HG02981 (cell line): Measurements from ENCODE around the gene AJM1.
A peak's percentile ranks its signal among the peaks of the same experiment; 100 is the strongest.

ENCODE experiments used
- ATAC-seq: cut with Tn5 transposase; IDR thresholded peaks from one replicate; pipeline ENCODE4 v1.9.1; 2021; ENCODE audit warnings: mild to moderate bottlenecking, moderate library complexity; ENCODE audit not compliant: unreplicated experiment

The AJM1 gene

DNA sequence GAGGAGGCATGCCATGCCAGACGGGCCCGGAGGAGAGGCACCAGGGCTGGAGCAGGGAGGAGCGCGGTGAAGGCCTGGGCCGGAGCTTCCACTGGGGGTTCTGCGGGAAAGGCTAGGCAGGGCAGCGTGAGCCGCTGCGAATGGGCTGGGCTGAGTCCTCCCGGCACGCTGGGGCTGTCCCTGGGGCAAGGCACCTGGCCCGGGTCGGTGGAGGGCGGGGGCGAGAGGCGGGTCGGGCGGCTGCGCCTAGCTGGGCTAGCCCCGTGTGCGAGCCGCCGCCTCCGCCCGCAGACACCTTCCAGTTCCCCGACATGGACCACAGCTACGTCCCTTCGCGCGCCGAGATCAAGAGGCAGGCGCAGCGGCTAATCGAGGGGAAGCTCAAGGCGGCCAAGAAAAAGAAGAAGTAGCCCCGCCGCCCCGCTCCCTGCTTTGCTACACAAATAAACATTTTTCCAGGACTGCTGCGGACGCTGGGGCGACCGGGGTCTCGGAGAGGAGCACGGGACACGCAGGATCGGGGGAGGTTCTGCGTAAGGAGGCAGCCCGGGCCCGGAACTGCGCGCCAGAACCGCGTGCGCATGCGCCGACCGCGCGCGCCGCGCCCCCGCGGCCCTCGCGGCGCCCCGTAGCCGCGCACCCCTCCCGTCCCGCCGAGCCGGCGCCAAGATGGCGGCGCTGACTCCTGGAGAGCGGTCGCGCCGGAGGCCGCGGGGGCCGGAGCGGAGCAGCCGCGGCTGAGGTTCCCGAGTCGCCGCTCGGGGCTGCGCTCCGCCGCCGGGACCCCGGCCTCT is 34.8 kb upstream of the AJM1 start, which contains the start of gene RABL6:
Gene RABL6, plus strand, starts transcription at position 668 of the 794 bp plus-strand sequence. CDS start 249 bp downstream, outside the sequence.
- peak; percentile 62 for ATAC-seq

DNA sequence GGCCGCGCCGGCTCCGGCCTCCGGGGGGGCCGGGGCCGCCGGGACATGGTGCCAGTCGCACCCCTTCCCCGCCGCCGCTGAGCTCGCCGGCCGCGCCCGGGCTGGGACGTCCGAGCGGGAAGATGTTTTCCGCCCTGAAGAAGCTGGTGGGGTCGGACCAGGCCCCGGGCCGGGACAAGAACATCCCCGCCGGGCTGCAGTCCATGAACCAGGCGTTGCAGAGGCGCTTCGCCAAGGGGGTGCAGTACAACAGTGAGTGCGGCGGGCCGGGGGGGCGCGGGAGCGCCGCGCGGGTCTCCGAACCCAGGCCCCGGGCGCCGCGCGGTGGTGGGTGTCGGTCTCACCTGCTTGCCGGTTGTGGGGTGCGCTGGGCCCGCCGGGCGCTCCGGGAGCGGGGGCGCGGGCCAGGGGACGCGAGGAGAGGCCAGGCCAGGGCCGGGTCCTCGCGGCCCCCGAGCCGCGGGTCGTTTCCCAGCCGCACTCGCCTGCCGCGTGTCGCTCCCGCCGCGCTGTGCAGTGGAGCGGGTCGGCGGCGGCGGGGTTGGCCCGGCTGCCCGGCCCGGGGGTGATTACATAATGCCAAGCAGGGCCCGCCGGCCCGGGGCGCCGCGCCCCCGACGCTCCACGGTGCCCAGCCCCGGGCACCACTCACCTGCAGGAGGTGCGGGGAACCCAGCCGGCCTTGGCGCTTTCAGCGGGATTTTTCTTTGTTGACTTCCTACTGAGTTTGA is 34.0 kb upstream of the AJM1 start:
- peak; percentile 30 for ATAC-seq

DNA sequence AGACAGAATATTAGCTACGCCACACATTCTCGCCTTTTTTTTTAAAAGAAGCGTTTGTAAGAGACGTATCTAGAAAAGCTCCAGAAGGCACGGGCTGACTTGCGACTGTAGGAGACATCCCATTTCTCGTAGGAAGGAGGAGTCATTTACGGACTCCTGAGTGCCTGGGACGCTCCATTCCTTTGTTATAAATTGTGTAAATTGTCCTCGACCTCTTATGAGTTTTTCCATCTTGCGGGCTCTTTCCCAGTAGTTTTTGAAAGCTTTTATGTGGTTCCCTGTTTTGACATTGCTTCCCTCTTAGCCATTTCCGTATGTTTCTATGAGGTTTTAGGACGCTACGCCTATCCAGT is 33.5 kb upstream of the AJM1 start:
- no peak for ATAC-seq

DNA sequence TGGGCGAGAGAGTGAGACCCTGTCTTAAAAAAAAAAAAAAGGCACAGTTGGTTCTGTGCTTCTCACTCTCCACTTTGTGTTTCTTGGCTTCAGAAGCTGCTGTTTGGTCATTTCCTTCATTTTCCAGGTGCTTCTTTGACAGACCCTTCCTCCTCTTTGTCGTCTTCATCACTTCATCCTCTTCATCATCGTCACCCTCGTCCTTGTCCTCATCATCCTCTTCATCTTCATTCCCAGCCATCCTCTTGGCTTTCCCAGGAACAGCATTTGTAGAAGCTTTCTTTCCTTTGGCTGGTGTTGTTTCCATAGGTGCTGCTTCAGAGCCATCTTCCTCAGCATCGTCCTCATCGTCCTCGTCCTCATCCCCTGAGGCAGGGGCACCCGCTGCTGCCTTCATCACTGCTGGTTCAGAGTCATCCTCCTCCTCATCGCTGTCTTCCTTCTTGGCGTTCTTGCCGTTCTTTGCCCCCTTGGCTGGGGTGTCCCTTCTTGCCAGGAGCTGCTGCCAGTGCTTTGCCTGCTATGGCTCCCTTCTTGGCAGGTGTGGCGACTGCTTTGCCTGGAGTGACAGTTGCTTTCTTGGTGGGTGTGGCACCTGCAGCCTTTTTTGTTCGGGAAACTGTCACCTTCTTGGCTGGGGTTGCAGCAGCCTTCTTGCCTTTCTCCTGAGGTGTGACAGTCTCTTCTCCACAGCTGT is 27.4 kb upstream of the AJM1 start:
- ATAC-seq: no peak

DNA sequence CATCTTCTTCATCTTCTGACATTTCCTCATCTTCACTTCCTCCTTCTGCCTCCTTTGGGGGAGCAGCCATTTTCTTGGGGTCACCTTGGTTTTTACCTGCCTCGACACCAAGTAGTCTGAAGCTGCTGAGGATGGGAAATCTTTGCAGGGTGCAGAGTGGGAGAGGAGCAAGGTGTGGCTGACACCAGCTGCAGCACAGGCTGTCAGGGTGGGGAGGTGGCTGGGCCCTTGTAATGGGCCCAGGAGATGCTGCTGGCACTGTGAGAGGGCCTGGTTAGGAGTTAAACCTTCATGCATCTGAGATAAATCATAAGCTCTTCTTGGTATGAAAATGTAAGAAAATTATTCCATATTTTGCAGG is 26.9 kb upstream of the AJM1 start:
- ATAC-seq: no peak

DNA sequence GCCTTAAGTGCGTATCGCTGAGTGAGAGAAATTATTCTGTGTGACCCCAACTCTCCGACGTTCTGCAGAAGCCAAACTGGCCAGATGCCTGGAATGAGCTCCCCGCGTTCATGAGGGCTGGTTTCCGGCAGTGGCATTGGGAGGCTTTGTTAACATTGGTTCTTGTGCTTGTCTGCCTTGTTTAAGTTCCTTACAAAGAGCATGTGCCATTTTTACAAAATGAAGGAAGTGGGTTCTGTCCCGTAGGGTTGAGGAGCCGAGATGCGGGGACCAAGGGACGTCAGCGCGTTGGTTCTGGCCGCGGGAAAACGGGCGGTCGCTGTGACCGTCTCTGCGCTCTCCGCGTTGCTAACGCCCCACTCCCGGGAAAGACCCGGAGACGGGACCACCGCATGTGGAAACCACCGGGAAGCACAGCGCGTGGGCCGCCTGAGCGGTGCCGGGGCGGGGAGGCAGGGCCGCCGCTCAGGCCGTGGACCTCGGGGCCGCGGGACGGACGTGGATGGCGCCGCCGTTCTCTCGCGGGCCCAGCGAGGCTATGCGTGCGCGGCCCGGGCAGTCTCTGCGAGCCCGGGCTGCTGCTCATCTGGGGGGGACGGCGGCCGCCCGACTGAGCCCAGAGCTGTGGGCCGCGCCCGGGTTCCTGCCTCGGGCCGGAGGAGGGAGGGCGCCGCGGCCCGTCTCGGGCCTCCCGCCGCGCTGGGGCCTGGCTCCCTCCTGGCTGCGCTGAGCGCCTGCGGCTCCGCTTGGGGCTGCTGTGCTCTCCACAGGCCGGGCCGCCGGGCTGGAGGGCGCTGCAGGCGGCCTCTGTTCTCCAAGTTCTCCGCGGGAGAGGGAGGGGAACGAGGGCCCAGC is 21.1 kb upstream of the AJM1 start:
- no peak for ATAC-seq

DNA sequence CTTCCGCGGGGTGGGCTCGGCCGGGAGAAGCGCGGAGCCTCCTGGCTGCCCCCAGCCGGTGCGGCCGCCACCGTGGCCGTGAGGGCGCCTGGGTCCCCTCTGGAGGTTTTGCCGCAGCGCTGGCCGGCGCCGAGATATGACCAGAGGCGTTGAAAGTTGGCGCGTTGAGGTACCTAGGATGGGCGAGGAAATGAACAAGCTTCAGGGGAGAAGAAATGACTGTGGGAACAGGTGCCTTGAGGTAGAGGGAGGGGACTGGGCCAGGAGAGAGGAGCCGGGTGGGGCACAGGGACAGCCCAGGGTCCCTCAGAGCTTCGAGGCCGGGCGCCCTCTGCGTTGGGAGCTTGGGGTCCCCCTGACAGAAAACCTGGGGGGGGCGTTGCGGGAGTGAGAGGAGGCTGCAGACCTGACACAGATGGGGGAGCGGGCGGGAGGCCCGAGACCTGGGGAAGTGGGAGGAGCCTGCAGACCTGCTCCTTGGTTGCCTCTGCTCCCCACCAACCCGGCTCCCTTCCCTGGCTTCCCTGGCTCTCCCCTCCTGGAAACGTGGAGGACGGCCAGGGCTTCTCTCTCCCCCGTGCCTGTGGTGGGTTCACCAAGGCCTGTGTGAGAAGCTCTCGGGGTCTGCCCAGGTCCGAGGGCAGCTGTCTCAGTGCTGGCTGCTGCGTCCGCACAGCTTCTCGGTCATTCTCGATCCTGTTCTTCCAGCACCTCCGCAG is 20.3 kb upstream of the AJM1 start:
- ATAC-seq: no peak

DNA sequence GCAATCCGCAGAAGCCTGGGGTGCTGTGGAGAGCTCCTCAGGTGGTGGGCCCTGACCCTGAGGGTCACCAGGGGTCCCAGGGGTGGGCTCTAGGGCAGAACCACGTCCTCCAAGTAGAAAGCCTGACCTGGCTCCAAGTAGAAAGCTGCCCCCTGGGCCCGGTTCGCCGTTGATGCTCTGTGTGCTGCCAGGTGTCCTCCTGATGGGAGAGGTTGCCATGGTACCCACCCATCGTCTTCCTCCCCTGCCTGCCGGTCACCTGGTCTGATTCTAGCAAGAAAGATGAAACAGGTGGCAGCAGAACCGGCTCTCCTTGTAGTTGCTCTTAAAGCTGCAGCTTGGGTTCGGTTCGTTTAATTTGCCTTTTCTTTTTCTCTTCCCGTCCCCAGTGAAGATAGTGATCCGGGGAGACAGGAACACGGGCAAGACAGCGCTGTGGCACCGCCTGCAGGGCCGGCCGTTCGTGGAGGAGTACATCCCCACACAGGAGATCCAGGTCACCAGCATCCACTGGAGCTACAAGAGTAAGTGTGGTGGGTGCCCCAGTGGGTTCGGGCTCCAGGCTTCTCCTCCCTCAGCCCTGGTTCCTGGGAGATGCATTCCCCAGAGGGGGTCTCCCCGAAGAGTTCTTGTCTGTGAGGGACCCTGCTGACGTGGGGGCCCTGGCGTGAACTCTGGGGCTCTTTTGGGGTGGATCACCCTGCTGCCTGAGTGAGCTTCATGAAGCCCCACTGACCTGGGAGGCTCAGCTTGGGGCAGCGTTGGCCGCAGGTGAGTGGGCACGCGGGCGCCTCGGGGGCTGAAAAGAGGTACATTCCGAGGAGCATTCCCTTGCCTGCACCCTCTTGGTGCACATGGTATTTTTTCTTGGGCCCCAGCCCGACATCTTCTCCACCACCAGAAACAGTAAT is 18.9 kb upstream of the AJM1 start:
- no peak for ATAC-seq

DNA sequence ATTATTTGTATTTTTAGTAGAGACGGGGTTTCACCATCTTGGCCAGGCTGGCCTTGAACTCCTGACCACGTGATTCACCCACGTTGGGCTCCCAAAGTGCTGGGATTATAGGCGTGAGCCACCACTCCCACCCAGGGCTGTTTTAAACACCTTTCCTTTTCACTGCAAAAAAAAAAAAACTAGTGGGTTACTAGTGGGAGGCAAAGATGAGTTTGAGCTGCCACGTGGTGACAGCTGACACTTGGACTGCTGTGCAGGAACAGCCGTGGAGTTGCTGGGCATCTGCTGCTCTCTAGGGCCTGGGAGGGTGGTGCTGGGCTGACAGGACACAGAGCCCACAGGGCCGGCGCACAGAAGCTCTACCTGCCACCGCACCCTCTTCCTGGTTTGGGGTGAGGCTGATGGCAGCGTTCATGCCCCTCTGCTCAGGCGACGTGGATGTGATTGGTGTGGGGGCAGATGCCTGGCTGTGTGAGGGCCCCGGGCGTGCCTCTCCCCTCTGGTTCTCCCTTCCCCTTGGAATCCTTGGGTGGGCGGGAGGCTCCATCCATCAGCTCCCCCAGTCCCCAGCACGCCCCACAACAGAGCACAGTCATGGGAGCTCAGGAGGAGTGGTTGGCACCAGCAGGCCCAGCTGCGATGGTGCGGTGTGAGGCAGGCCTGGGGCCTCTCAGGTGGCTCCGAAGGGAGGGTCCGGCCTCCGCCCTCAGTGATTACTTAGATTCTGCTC is 17.6 kb upstream of the AJM1 start:
- no peak for ATAC-seq

DNA sequence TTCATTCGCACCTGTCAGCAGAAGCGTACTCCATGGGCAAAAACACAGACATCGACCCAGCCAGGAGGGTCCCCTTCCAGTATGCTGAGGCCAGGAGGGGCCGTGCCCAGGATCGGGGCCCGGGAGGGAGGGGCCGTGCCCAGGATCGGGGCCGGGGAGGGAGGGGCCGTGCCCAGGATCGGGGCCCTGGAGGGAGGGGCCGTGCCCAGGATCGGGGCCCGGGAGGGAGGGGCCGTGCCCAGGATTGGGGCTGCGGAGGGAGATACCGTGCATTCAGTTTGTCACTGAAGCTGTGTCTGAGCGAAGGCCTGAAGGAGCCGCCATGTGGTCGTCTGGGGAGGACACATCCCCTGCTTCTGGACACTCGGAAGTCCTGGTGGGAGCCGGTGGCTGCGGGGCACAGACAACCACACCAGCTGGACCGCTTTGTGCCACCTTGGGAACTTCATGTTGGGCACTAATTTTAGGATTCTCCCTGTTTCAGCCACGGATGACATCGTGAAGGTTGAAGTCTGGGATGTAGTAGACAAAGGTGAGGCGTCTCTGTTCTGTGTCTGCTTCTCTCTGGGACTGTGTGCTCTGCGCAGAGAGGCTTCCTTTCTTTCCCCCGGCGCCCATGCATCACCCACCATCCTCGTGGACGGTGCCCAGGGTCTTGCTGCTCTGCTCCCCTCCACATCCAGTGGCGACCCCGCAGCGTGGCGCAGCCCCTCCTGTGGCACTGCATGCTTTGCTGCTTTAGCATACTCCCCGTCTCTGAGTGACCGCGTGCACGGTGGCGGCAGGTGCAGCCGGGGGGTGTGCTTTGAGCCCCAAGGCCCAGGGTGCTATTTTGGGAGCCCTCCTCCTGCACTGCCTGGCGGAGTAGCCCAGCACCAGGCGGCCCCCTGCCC is 16.7 kb upstream of the AJM1 start:
- ATAC-seq: no peak

DNA sequence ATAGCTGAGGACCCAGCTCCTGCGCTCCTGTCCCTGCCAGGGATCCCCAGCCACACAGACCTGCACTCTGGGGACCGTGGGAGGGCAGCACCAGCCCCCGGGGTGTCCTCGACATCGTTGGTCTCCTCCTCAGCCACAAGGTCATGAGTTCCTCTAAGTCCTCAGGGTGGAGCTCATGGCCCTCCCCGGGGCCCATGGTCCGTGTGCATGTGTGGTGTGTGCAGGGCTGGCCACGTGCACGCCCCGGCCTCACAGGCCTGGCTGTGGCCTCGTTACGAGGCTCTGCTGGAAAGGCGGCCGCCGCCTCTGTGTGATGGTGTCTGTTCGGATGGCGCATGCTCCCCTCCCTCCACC is 16.1 kb upstream of the AJM1 start:
- ATAC-seq: no peak

DNA sequence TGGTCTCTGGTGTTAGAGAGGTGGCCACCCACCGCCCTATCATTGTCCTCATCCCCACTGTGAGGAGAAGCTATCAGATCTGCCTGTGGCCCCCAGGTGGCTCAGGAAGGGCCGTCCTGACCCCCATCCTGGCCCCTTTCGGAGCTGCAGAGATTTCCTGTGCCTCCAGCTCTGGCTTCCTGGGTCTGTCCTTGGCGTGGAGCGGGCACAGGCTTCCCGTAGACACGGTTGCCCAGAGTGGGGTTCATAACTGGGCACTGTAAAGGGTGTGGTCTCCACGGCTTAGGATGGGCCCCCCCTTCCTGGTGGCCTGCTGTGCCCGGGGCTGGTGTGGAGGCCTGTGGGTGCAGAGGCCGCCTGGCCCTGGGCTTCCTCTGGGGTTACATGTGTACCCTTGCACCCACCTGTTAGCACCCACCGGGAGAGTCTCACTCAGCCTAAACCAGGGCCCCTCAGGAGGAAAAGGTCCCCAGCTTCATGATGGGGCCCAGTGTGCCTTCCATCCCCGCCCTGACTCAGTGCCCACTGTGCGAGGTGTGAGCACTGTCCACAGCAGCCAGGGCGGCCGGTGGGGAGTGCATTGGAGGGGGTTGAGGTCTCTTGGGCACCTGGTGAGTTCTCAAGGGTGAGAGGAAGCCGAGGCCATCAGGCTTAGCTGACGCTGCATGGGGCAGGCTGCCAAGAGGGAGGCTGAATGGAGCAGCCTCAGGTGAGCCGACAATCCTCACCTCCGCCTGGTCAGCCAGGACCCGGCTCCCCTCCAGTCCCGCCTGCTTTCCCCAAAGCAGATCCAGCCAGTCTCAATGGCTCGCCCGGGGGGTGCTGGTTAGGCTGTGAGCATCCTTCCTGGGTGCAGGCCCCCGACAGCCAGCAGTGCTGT is 15.3 kb upstream of the AJM1 start:
- ATAC-seq: no peak

DNA sequence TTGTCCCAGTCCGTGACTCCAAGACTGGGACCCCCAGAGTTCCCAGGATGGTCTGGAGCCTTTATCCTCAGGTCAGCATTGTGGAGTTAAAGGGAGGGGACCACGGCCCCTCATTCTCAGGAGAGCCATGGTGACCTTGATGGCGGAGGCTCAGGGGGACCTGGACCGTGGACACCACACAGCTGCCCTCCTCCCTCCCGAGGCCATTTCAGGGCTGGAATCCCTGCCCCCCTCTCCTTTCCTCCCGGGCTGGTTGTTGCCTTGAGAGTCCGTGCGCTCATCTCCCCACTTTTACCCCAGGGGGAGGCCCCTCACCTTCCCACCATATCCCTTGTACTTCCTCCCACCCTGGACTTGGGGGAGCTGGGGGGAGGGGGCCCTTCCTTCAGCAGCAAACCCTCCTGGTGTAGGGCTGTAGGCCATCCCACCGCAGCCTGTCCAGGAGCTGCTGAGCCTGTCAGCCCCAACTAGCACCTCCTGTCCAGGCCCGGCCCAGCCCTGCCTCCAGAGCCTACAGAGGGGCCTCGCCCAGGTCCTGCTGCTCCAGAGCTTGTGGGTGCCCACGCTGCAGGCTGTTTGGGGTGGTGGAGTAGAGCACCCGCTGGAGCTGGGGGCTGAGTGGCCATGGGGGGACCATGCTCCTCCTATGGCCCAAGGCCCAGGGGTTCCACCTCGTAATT is 14.3 kb upstream of the AJM1 start:
- no peak for ATAC-seq

DNA sequence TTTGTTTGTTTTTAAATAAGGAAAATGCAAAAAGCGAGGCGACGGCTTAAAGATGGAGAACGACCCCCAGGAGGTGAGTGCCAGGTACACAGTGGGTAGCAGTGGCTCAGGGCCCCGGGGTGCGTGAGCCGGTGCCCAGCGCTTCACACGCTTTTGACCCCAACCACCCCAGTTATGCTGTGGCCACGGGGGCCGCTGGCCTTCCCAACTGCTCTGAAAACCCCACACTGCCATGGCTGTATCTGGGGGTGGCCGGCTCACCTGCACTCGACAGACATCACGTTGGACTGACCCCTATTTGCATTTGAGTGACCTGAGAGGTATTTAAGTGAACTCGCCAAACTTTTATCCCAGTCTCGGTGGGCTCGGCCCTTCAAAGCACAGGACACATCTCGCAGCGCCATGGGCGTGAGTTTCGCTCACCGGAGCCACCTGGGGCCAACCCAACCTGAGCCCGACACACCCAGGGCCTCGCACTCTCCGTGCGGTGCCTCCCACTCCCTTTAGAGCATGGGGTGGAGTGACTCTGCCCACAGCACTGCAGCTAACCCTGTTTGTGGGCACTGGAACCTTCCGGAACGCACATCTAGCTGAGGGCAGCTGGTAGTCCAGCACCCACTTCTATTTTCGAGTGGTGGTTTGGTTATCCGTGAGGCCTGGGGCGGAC is 13.7 kb upstream of the AJM1 start:
- no peak for ATAC-seq

DNA sequence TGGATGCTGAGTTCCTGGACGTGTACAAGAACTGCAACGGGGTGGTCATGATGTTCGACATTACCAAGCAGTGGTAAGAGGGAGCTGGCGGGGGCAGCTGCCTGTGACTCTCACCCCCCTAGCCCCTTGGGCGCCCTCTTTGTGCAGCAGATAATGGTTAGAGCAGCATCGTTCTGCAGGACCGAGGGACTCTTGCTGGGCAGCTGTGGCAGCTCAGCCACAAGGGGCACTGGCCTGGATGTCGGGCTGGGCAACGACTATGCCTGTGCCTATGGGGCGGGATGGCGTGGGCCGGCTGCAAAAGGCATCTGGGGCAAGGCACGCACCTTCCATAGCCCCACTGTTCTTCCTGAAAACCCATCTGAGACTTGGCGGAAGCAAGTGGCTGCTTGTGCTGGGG is 12.9 kb upstream of the AJM1 start:
- ATAC-seq: no peak
